Measurements from ENCODE around the gene C2CD3. TPM values are rescaled to one million over a fixed set of nuclear protein-coding genes. Genes with fewer than 3 reads are reported as not detected.

Gene C2CD3
- total and polyA plus RNA-seq, 9 of the 15 experiments (the other 6 are each of a cell fraction or from before 2014, with no cell fraction given) = 4.4 to 20.2 (median 15.4) TPM

Small RNAs within 50 kb of the gene (small RNA-seq; reads per million reads assigned to genes)
- gene AP002392.1 = not detected

Other genes with a start within 250 kb of the C2CD3 start
- not detected in 2 replicates for gene DNAJB13, start 220.0 kb downstream of the C2CD3 start, total RNA-seq (2014; rRNA removed)
- not detected in 2 replicates for gene DNAJB13, start 220.0 kb downstream of the C2CD3 start, total RNA-seq (2014; rRNA removed; fragmentation: Illumina TruSeq; extraction: Trizol)
- gene DNAJB13, start 220.0 kb downstream of the C2CD3 start, total RNA-seq (2015; rRNA removed; fragmentation: Illumina TruSeq; extraction: Trizol) = not detected in 2 replicates
- gene DNAJB13, start 220.0 kb downstream of the C2CD3 start, total RNA-seq (2021) = not detected in 2 replicates
- gene DNAJB13, start 220.0 kb downstream of the C2CD3 start, polyA plus RNA-seq (2011; rRNA removed) = 0.14 and 0.46 TPM in 2 replicates
- gene DNAJB13, start 220.0 kb downstream of the C2CD3 start, polyA plus RNA-seq (2014; fragmentation: Illumina TruSeq; extraction: Trizol) = not detected in 2 replicates
- gene DNAJB13, start 220.0 kb downstream of the C2CD3 start, polyA plus RNA-seq (2014; fragmentation: Nextera tagmentation; extraction: Ambion mirVana) = not detected
- 0.04 TPM in 1 of 2 replicates, not detected in the other for gene DNAJB13, start 220.0 kb downstream of the C2CD3 start, polyA plus RNA-seq (2014; rRNA removed)
- gene UCP2, start 188.2 kb downstream of the C2CD3 start, total RNA-seq (2014; rRNA removed) = 21.5 and 29.2 TPM in 2 replicates
- gene UCP2, start 188.2 kb downstream of the C2CD3 start, total RNA-seq (2014; rRNA removed; fragmentation: Illumina TruSeq; extraction: Trizol) = 19.6 and 24.1 TPM in 2 replicates
- 19.2 and 25.9 TPM in 2 replicates for gene UCP2, start 188.2 kb downstream of the C2CD3 start, total RNA-seq (2015; rRNA removed; fragmentation: Illumina TruSeq; extraction: Trizol)
- 141 and 152 TPM in 2 replicates for gene UCP2, start 188.2 kb downstream of the C2CD3 start, total RNA-seq (2021)
- 45.6 and 59.3 TPM in 2 replicates for gene UCP2, start 188.2 kb downstream of the C2CD3 start, polyA plus RNA-seq (2011; rRNA removed)
- gene UCP2, start 188.2 kb downstream of the C2CD3 start, polyA plus RNA-seq (2014; fragmentation: Illumina TruSeq; extraction: Trizol) = 147 and 173 TPM in 2 replicates
- 100 to 1,000 TPM in 1 of 2 experiments, 10 to 100 TPM in 1; 95.7 to 216 TPM for gene UCP2, start 188.2 kb downstream of the C2CD3 start, polyA plus RNA-seq (2014; fragmentation: Nextera tagmentation; extraction: Ambion mirVana)
- gene UCP2, start 188.2 kb downstream of the C2CD3 start, polyA plus RNA-seq (2014; rRNA removed) = 84.5 and 87.9 TPM in 2 replicates
- 0.05 and 0.94 TPM in 2 replicates for gene UCP3, start 161.9 kb downstream of the C2CD3 start, total RNA-seq (2014; rRNA removed)
- gene UCP3, start 161.9 kb downstream of the C2CD3 start, total RNA-seq (2014; rRNA removed; fragmentation: Illumina TruSeq; extraction: Trizol) = 0.25 and 0.29 TPM in 2 replicates
- 0.41 and 0.65 TPM in 2 replicates for gene UCP3, start 161.9 kb downstream of the C2CD3 start, total RNA-seq (2015; rRNA removed; fragmentation: Illumina TruSeq; extraction: Trizol)
- gene UCP3, start 161.9 kb downstream of the C2CD3 start, total RNA-seq (2021) = 0.18 and 0.53 TPM in 2 replicates
- 0.15 and 0.26 TPM in 2 replicates for gene UCP3, start 161.9 kb downstream of the C2CD3 start, polyA plus RNA-seq (2011; rRNA removed)
- gene UCP3, start 161.9 kb downstream of the C2CD3 start, polyA plus RNA-seq (2014; fragmentation: Illumina TruSeq; extraction: Trizol) = 0.43 and 0.53 TPM in 2 replicates
- not detected for gene UCP3, start 161.9 kb downstream of the C2CD3 start, polyA plus RNA-seq (2014; fragmentation: Nextera tagmentation; extraction: Ambion mirVana)
- gene UCP3, start 161.9 kb downstream of the C2CD3 start, polyA plus RNA-seq (2014; rRNA removed) = 0.04 and 0.21 TPM in 2 replicates
- 37.6 and 59.6 TPM in 2 replicates for gene PPME1, start 287 bp upstream of the C2CD3 start, total RNA-seq (2014; rRNA removed)
- 30.1 and 33.4 TPM in 2 replicates for gene PPME1, start 287 bp upstream of the C2CD3 start, total RNA-seq (2014; rRNA removed; fragmentation: Illumina TruSeq; extraction: Trizol)
- gene PPME1, start 287 bp upstream of the C2CD3 start, total RNA-seq (2015; rRNA removed; fragmentation: Illumina TruSeq; extraction: Trizol) = 42.3 and 45.7 TPM in 2 replicates
- 65.8 and 69.4 TPM in 2 replicates for gene PPME1, start 287 bp upstream of the C2CD3 start, total RNA-seq (2021)
- gene PPME1, start 287 bp upstream of the C2CD3 start, polyA plus RNA-seq (2011; rRNA removed) = 52.5 and 89.2 TPM in 2 replicates
- gene PPME1, start 287 bp upstream of the C2CD3 start, polyA plus RNA-seq (2014; fragmentation: Illumina TruSeq; extraction: Trizol) = 75.8 and 81.7 TPM in 2 replicates
- 10 to 100 TPM in 1 of 2 experiments, 1 to 10 TPM in 1; 9.8 to 24.1 TPM for gene PPME1, start 287 bp upstream of the C2CD3 start, polyA plus RNA-seq (2014; fragmentation: Nextera tagmentation; extraction: Ambion mirVana)
- 33.1 and 48.4 TPM in 2 replicates for gene PPME1, start 287 bp upstream of the C2CD3 start, polyA plus RNA-seq (2014; rRNA removed)
- not detected in 2 replicates for gene P4HA3, start 140.6 kb upstream of the C2CD3 start, total RNA-seq (2014; rRNA removed)
- not detected in 2 replicates for gene P4HA3, start 140.6 kb upstream of the C2CD3 start, total RNA-seq (2014; rRNA removed; fragmentation: Illumina TruSeq; extraction: Trizol)
- gene P4HA3, start 140.6 kb upstream of the C2CD3 start, total RNA-seq (2015; rRNA removed; fragmentation: Illumina TruSeq; extraction: Trizol) = not detected in 2 replicates
- gene P4HA3, start 140.6 kb upstream of the C2CD3 start, total RNA-seq (2021) = not detected in 2 replicates
- gene P4HA3, start 140.6 kb upstream of the C2CD3 start, polyA plus RNA-seq (2011; rRNA removed) = 0.03 TPM in 1 of 2 replicates, not detected in the other
- gene P4HA3, start 140.6 kb upstream of the C2CD3 start, polyA plus RNA-seq (2014; fragmentation: Illumina TruSeq; extraction: Trizol) = not detected in 2 replicates
- gene P4HA3, start 140.6 kb upstream of the C2CD3 start, polyA plus RNA-seq (2014; fragmentation: Nextera tagmentation; extraction: Ambion mirVana) = under 1 TPM in 1 of 2 experiments, not detected in 1; 0.01 TPM
- not detected in 2 replicates for gene P4HA3, start 140.6 kb upstream of the C2CD3 start, polyA plus RNA-seq (2014; rRNA removed)
- gene PGM2L1, start 227.4 kb upstream of the C2CD3 start, total RNA-seq (2014; rRNA removed) = 0.36 and 0.57 TPM in 2 replicates
- 0.95 and 1.4 TPM in 2 replicates for gene PGM2L1, start 227.4 kb upstream of the C2CD3 start, total RNA-seq (2014; rRNA removed; fragmentation: Illumina TruSeq; extraction: Trizol)
- 0.53 and 0.76 TPM in 2 replicates for gene PGM2L1, start 227.4 kb upstream of the C2CD3 start, total RNA-seq (2015; rRNA removed; fragmentation: Illumina TruSeq; extraction: Trizol)
- 0.75 and 0.78 TPM in 2 replicates for gene PGM2L1, start 227.4 kb upstream of the C2CD3 start, total RNA-seq (2021)
- 0.35 and 0.63 TPM in 2 replicates for gene PGM2L1, start 227.4 kb upstream of the C2CD3 start, polyA plus RNA-seq (2011; rRNA removed)
- 0.80 and 0.87 TPM in 2 replicates for gene PGM2L1, start 227.4 kb upstream of the C2CD3 start, polyA plus RNA-seq (2014; fragmentation: Illumina TruSeq; extraction: Trizol)
- gene PGM2L1, start 227.4 kb upstream of the C2CD3 start, polyA plus RNA-seq (2014; fragmentation: Nextera tagmentation; extraction: Ambion mirVana) = under 1 TPM; 0.32 to 0.46 TPM
- gene PGM2L1, start 227.4 kb upstream of the C2CD3 start, polyA plus RNA-seq (2014; rRNA removed) = 0.22 and 0.49 TPM in 2 replicates